DND-41 (cell line): ENCODE results near the gene MAP1A.

ENCODE experiments used
- EZH2 ChIP-seq: IDR thresholded peaks from 3 replicates; pipeline ENCODE4 v1.6.1; 2012; ENCODE audit warnings: borderline replicate concordance, low read depth, mild to moderate bottlenecking, moderate library complexity, low read length, inconsistent platforms; ENCODE audit not compliant: severe bottlenecking
- TF ChIP-seq, protein P1 (sequence below): IDR thresholded peaks from 2 replicates; pipeline ENCODE4 v1.5.1; 2012; ENCODE audit warnings: borderline replicate concordance, low read length, moderate library complexity, mild to moderate bottlenecking; ENCODE audit not compliant: poor library complexity, severe bottlenecking; ENCODE audit errors: extremely low read depth

DNA sequence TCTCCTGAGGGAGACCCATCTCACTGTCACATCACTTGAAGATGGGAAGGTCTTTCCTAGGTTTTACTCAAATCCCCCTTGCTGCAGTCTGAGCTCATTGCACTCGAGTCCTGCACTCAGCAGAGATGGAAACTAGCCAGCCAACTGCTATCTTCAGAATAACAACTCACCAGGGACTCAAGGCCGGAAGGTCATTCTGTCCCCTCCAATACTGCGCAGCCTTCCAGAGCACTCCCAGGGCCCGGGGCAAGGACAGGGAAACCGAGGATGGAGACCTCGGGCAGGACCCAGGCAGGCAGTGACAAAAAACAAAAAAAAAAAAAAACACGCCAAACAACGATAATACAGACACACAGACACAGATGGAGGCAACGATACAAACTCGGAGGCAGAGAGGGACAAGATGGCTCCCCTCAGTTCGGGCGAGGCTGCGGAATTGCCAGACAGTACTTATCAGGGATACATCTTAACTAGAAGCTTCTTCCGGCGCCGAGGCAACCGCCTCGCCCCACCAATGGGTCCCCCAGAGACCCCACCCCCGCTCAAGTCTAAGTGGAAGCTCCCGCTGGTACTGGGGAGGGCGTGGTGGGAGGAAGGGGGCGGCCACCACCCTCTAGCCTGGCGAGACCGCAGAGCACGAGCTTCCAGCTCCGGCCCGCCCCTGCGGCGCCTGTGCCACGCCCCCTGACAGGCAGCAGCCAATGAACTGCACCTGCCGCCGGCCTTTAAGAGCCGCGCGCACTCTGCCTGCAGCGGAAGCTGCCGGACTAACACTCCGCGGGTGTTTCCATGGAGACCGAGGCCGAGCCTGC is 7.0 kb upstream of the MAP1A start:
- TF ChIP-seq, protein P1, sequence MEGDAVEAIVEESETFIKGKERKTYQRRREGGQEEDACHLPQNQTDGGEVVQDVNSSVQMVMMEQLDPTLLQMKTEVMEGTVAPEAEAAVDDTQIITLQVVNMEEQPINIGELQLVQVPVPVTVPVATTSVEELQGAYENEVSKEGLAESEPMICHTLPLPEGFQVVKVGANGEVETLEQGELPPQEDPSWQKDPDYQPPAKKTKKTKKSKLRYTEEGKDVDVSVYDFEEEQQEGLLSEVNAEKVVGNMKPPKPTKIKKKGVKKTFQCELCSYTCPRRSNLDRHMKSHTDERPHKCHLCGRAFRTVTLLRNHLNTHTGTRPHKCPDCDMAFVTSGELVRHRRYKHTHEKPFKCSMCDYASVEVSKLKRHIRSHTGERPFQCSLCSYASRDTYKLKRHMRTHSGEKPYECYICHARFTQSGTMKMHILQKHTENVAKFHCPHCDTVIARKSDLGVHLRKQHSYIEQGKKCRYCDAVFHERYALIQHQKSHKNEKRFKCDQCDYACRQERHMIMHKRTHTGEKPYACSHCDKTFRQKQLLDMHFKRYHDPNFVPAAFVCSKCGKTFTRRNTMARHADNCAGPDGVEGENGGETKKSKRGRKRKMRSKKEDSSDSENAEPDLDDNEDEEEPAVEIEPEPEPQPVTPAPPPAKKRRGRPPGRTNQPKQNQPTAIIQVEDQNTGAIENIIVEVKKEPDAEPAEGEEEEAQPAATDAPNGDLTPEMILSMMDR, result peak; percentile 48
- no peak for TF ChIP-seq EZH2
